ENCODE measurements around the gene GPS2. TPM values are rescaled to one million over a fixed set of nuclear protein-coding genes. Genes with fewer than 3 reads are reported as not detected.

GPS2 gene
- total and polyA plus RNA-seq, 2 experiments from 2014 or later: 34.5 to 103 TPM

- H3K27ac ChIP-seq: peak overlapping the region; percentile 92
- no peak overlapping the region for H2AFZ ChIP-seq
- no peaks in the 10 kb centered on the region for H3K36me3 ChIP-seq (replicated peaks; ENCODE audit: insufficient read depth, low read depth)
- TF ChIP-seq EZH2 (IDR thresholded peaks at IDR 0.05; ENCODE audit: borderline replicate concordance): no peak
- no peak for TF ChIP-seq EZH2phosphoT487 (IDR thresholded peaks at IDR 0.05; ENCODE audit: low read depth, severe bottlenecking, unreplicated experiment)
- TF ChIP-seq, protein P1, sequence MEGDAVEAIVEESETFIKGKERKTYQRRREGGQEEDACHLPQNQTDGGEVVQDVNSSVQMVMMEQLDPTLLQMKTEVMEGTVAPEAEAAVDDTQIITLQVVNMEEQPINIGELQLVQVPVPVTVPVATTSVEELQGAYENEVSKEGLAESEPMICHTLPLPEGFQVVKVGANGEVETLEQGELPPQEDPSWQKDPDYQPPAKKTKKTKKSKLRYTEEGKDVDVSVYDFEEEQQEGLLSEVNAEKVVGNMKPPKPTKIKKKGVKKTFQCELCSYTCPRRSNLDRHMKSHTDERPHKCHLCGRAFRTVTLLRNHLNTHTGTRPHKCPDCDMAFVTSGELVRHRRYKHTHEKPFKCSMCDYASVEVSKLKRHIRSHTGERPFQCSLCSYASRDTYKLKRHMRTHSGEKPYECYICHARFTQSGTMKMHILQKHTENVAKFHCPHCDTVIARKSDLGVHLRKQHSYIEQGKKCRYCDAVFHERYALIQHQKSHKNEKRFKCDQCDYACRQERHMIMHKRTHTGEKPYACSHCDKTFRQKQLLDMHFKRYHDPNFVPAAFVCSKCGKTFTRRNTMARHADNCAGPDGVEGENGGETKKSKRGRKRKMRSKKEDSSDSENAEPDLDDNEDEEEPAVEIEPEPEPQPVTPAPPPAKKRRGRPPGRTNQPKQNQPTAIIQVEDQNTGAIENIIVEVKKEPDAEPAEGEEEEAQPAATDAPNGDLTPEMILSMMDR (IDR thresholded peaks at IDR 0.05; ENCODE audit: poor library complexity): no peak
- H3K9me3 ChIP-seq (ENCODE audit: low read depth): no peaks in the 10 kb centered on the region
- no peaks in the 10 kb centered on the region for H3K9me2 ChIP-seq (replicated peaks; ENCODE audit: insufficient read depth)
- 100% methylated on average over 1 of the region's 1 CpG for WGBS (ENCODE audit: low lambda C conversion rate, missing lambda C conversion rate)
- DNase-seq (ENCODE audit: low spot score): no peak
- H3K4me1 ChIP-seq (ENCODE audit: insufficient read depth): peaks cover 10% of the 10 kb centered on the region
- H4K20me1 ChIP-seq (ENCODE audit: insufficient read depth, poor library complexity, severe bottlenecking): no peaks in the 10 kb centered on the region
- peak overlapping the region; percentile 91 for H3K4me2 ChIP-seq
- H3K27me3 ChIP-seq: no peaks in the 10 kb centered on the region
- H3K4me3 ChIP-seq: no peak overlapping the region
- peaks cover 17% of the 10 kb centered on the region for H3K79me2 ChIP-seq
These were observed 12.8 kb upstream of the GPS2 start for GRCh38 chr17:7328009-7328408.

DNA sequence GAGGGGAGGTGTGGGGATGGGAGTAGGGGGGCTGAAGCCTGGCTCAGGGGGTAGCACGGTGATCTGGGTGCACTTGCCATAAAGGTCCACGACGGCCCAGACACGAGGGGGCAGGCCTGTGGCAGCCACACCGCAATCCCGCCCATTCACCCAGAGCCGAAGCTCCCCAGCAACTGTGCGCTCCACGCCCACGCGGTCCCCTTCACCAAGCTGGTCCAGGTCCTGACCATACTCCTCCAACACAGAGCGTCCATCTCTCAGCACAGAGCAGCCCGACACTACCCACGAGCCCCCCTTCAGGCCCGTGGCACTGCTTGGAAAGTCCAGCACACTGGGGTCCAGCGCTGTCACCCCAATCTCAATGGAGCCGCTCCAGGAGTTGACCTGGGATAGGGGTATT is 12.3 kb upstream of the GPS2 start:
- H3K4me1 ChIP-seq (ENCODE audit: insufficient read depth): peaks cover 10% of the 10 kb centered on the region
- no peak for DNase-seq (ENCODE audit: low spot score)
- no peaks in the 10 kb centered on the region for H3K9me2 ChIP-seq (replicated peaks; ENCODE audit: insufficient read depth)
- H3K27ac ChIP-seq: no peak overlapping the region
- H3K9me3 ChIP-seq (ENCODE audit: low read depth): no peaks in the 10 kb centered on the region
- no peak overlapping the region for H2AFZ ChIP-seq
- peaks cover 17% of the 10 kb centered on the region for H3K79me2 ChIP-seq
- no peak overlapping the region for H3K4me3 ChIP-seq
- 99% methylated on average over 11 of the region's 17 CpGs for whole genome bisulfite sequencing (ENCODE audit: low lambda C conversion rate, missing lambda C conversion rate)
- H3K27me3 ChIP-seq: no peaks in the 10 kb centered on the region
- peak overlapping the region; percentile 91 for H3K4me2 ChIP-seq
- no peaks in the 10 kb centered on the region for H4K20me1 ChIP-seq (ENCODE audit: insufficient read depth, poor library complexity, severe bottlenecking)
- no peaks in the 10 kb centered on the region for H3K36me3 ChIP-seq (replicated peaks; ENCODE audit: insufficient read depth, low read depth)
- TF ChIP-seq, protein P1 (IDR thresholded peaks at IDR 0.05; ENCODE audit: poor library complexity): no peak
- TF ChIP-seq EZH2phosphoT487 (IDR thresholded peaks at IDR 0.05; ENCODE audit: low read depth, severe bottlenecking, unreplicated experiment) (no peak), EZH2 (IDR thresholded peaks at IDR 0.05; ENCODE audit: borderline replicate concordance) (no peak)

DNA sequence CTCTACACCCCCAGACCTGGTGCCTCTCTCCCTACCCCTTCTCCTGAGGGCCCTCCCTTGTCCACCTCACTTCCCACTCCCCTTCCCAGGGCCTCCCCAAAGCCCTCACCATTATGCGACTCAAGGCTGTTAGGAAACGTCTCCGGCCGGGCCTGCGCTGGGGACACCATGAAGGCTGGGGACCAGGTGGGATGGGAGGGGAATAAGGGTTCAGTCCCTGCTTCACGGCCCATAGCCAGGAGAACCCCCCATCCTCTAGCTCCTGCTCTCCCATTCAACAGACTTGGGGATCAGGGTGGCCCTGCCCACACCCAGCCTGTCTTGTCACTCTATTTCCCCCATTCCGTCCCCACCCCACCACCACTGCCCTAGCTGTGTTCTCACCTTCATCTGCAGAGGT is 11.9 kb upstream of the GPS2 start:
- Histone ChIP-seq H4K20me1 (ENCODE audit: insufficient read depth, poor library complexity, severe bottlenecking) (no peaks in the 10 kb centered on the region), H3K36me3 (replicated peaks; ENCODE audit: insufficient read depth, low read depth) (no peaks in the 10 kb centered on the region), H3K4me1 (ENCODE audit: insufficient read depth) (peaks cover 10% of the 10 kb centered on the region), H3K27ac (no peak overlapping the region), H3K4me2 (no peak overlapping the region), H3K4me3 (no peak overlapping the region), H3K9me2 (replicated peaks; ENCODE audit: insufficient read depth) (no peaks in the 10 kb centered on the region), H3K9me3 (ENCODE audit: low read depth) (no peaks in the 10 kb centered on the region), H3K27me3 (no peaks in the 10 kb centered on the region), H3K79me2 (peaks cover 17% of the 10 kb centered on the region), H2AFZ (no peak overlapping the region)
- 97% methylated on average over 7 of the region's 7 CpGs for WGBS (ENCODE audit: low lambda C conversion rate, missing lambda C conversion rate)
- DNase-seq (ENCODE audit: low spot score): no peak
- TF ChIP-seq EZH2 (IDR thresholded peaks at IDR 0.05; ENCODE audit: borderline replicate concordance): no peak
- TF ChIP-seq, protein P1 (IDR thresholded peaks at IDR 0.05; ENCODE audit: poor library complexity): no peak
- no peak for TF ChIP-seq EZH2phosphoT487 (IDR thresholded peaks at IDR 0.05; ENCODE audit: low read depth, severe bottlenecking, unreplicated experiment)

- TF ChIP-seq, protein P1 (IDR thresholded peaks at IDR 0.05; ENCODE audit: poor library complexity): no peak
- no peak for TF ChIP-seq EZH2 (IDR thresholded peaks at IDR 0.05; ENCODE audit: borderline replicate concordance)
- H3K4me2 ChIP-seq: no peak overlapping the region
- peaks cover 17% of the 10 kb centered on the region for H3K79me2 ChIP-seq
- no peak overlapping the region for H3K4me3 ChIP-seq
- no peaks in the 10 kb centered on the region for H3K36me3 ChIP-seq (replicated peaks; ENCODE audit: insufficient read depth, low read depth)
- no peaks in the 10 kb centered on the region for H4K20me1 ChIP-seq (ENCODE audit: insufficient read depth, poor library complexity, severe bottlenecking)
- WGBS (ENCODE audit: low lambda C conversion rate, missing lambda C conversion rate): 97% methylated on average over 11 of the region's 11 CpGs
- no peaks in the 10 kb centered on the region for H3K9me3 ChIP-seq (ENCODE audit: low read depth)
- H3K9me2 ChIP-seq (replicated peaks; ENCODE audit: insufficient read depth): no peaks in the 10 kb centered on the region
- no peaks in the 10 kb centered on the region for H3K27me3 ChIP-seq
- no peak overlapping the region for H3K27ac ChIP-seq
- DNase-seq (ENCODE audit: low spot score): no peak
- no peak overlapping the region for H2AFZ ChIP-seq
- peaks cover 10% of the 10 kb centered on the region for H3K4me1 ChIP-seq (ENCODE audit: insufficient read depth)
These were observed 11.0 kb upstream of the GPS2 start for GRCh38 chr17:7326186-7326585.

All from hepatocyte (in vitro differentiated cells).